ENCODE data around the gene FCN2. TPM values are rescaled to one million over a fixed set of nuclear protein-coding genes. Genes with fewer than 3 reads are reported as not detected.

Gene FCN2
- polyA plus RNA-seq, 2 of the 4 experiments (the other 2 are of a cell fraction): not detected

- WGBS (ENCODE audit: missing lambda C conversion rate): 28% methylated on average over 6 of the region's 13 CpGs
- DNase-seq (ENCODE audit: low read depth in 1 of 2, low spot score in 1 of 2) (no peak), FAIRE-seq (no peak), ATAC-seq (no peak)
- H3K9me3 ChIP-seq: no peaks in the 10 kb centered on the region
- no peak overlapping the region for H3K27ac ChIP-seq
- H3K4me2 ChIP-seq: no peak overlapping the region
- no peak overlapping the region for H3K4me3 ChIP-seq
- ChIA-PET POLR2A (no interaction called here), CTCF (interaction anchor here (1.4 kb wide), 1 partner anchor 10 kb away, joined by 4 read pairs; no protein-coding TSS in a partner anchor)
- TF ChIP-seq CBX2 (IDR thresholded peaks at IDR 0.05; ENCODE audit: borderline replicate concordance, low read depth) (no peak), MAX (IDR thresholded peaks at IDR 0.05) (no peak), HDAC2 (IDR thresholded peaks at IDR 0.05) (no peak), JUN (IDR thresholded peaks at IDR 0.05) (no peak), FOSL2 (IDR thresholded peaks at IDR 0.05) (no peak), FOSL2 (CRISPR knock-in tag; IDR thresholded peaks at IDR 0.05) (no peak), NR3C1 (IDR thresholded peaks at IDR 0.05) (no peak), BHLHE40 (IDR thresholded peaks at IDR 0.05; ENCODE audit: low read depth, low read length) (no peak), NFE2L2 (conservative IDR thresholded peaks at IDR 0.05; ENCODE audit: low read length) (no peak), TP53 (CRISPR knock-in tag; IDR thresholded peaks at IDR 0.05) (no peak), CBX8 (IDR thresholded peaks at IDR 0.05) (no peak), EHF (CRISPR knock-in tag; IDR thresholded peaks at IDR 0.05) (no peak), EHMT2 (IDR thresholded peaks at IDR 0.05; ENCODE audit: low read depth) (no peak), CTCF (IDR thresholded peaks at IDR 0.05) (no peak), CHD4 (IDR thresholded peaks at IDR 0.05; ENCODE audit: borderline replicate concordance) (no peak), ESRRA (IDR thresholded peaks at IDR 0.05; ENCODE audit: borderline replicate concordance, low read length) (no peak), ZFP36 (IDR thresholded peaks at IDR 0.05; ENCODE audit: borderline replicate concordance, partially characterized antibody) (no peak), RCOR1 (IDR thresholded peaks at IDR 0.05; ENCODE audit: low read depth, low read length) (no peak)
- H3K4me1 ChIP-seq: no peaks in the 10 kb centered on the region
Measured at GRCh38 chr9:134881313-134881670, 682 bp downstream of the FCN2 start.

- POLR2A ChIA-PET: no interaction called here
Measured at GRCh38 chr9:134882204-134882785, 1.7 kb downstream of the FCN2 start.

GRCh38 chr9:134883040-134883782 is 2.6 kb downstream of the FCN2 start:
- ATAC-seq: no peak
- DNase-seq (ENCODE audit: low read depth in 1 of 2, low spot score in 1 of 2): no peak
- POLR2A ChIA-PET: no interaction called here
- H3K9me3 ChIP-seq: no peaks in the 10 kb centered on the region
- no peak for FAIRE-seq
- H3K4me2 ChIP-seq: no peak overlapping the region
- H3K4me1 ChIP-seq: no peaks in the 10 kb centered on the region
- H3K27ac ChIP-seq: no peak overlapping the region
- 58% methylated on average over 17 of the region's 18 CpGs for WGBS (ENCODE audit: missing lambda C conversion rate)
- H3K4me3 ChIP-seq: no peak overlapping the region
- CTCF ChIA-PET: interaction anchor here (0.6 to 0.8 kb wide), 2 partner anchors 8 to 10 kb away, joined by 3 read pairs; no protein-coding TSS in a partner anchor
- no peak for TF ChIP-seq FOSB (CRISPR knock-in tag; IDR thresholded peaks at IDR 0.05)
- no peak for TF ChIP-seq CBX8 (IDR thresholded peaks at IDR 0.05)
- TF ChIP-seq BCL3 (IDR thresholded peaks at IDR 0.05): no peak
- TF ChIP-seq HOXB13 (CRISPR knock-in tag; IDR thresholded peaks at IDR 0.05; ENCODE audit: low read depth): no peak
- TF ChIP-seq USF2 (IDR thresholded peaks at IDR 0.05): no peak
- no peak for TF ChIP-seq RNF2 (IDR thresholded peaks at IDR 0.05; ENCODE audit: borderline replicate concordance, low read depth)
- no peak for TF ChIP-seq HES2 (IDR thresholded peaks at IDR 0.05)
- no peak for TF ChIP-seq POLR2A (IDR thresholded peaks at IDR 0.05; ENCODE audit: low read length)
- TF ChIP-seq KDM5A (IDR thresholded peaks at IDR 0.05): no peak
- no peak for TF ChIP-seq HOXA7 (CRISPR knock-in tag; IDR thresholded peaks at IDR 0.05)
- TF ChIP-seq SREBF2 (IDR thresholded peaks at IDR 0.05): no peak

More at GRCh38 chr9:134882204-134882785, 1.7 kb downstream of the FCN2 start:
- Histone ChIP-seq H3K4me2 (no peak overlapping the region), H3K4me1 (no peaks in the 10 kb centered on the region), H3K4me3 (no peak overlapping the region), H3K27ac (no peak overlapping the region), H3K9me3 (no peaks in the 10 kb centered on the region)
- FAIRE-seq: no peak
- CTCF ChIA-PET: interaction anchor here (1.0 kb wide), 1 partner anchor 9 kb away, joined by 3 read pairs; no protein-coding TSS in a partner anchor
- ATAC-seq: no peak
- DNase-seq (ENCODE audit: low read depth in 1 of 2, low spot score in 1 of 2): no peak
- TF ChIP-seq HOXB13 (CRISPR knock-in tag; IDR thresholded peaks at IDR 0.05; ENCODE audit: low read depth) (no peak), ZC3H11A (IDR thresholded peaks at IDR 0.05) (no peak), USF2 (IDR thresholded peaks at IDR 0.05) (no peak), MAZ (IDR thresholded peaks at IDR 0.05; ENCODE audit: borderline replicate concordance, low read depth, low read length) (no peak)
- WGBS (ENCODE audit: missing lambda C conversion rate): 28% methylated on average over 3 of the region's 3 CpGs

Measured in A549 (cell line).